Kidney (tissue), 14 donors: ENCODE data around the gene ZDHHC21. TPM values are rescaled to one million over a fixed set of nuclear protein-coding genes. Genes with fewer than 3 reads are reported as not detected.

Experiments
- DNase-seq, 5 donors: peaks; one replicate each; pipeline ENCODE4 v3.0.0-alpha.2; 2013 to 2020
- FAIRE-seq: peaks from 2 replicates; lab custom pipeline; 2012; peaks lifted over from hg19 to GRCh38; lab: Jason Lieb, UNC
- H3K27ac ChIP-seq, 2 donors: one replicate each; pipeline ENCODE4 v1.7.0; 2013; ENCODE audit warnings: low read depth in 2 of 2, low read length in 2 of 2, inconsistent platforms in 1 of 2
- H3K27me3 ChIP-seq: one replicate; pipeline ENCODE4 v1.7.1; 2013; ENCODE audit warnings: low read length, inconsistent platforms; ENCODE audit not compliant: control insufficient read depth, insufficient read depth
- H3K36me3 ChIP-seq, 3 donors: one replicate each; pipeline versions ENCODE4 v1.7.0 to v1.7.1; 2013; ENCODE audit warnings: low read length in 3 of 3, control low read depth in 1 of 3, inconsistent platforms in 1 of 3; ENCODE audit not compliant: insufficient read depth in 3 of 3, control insufficient read depth in 2 of 3
- H3K4me1 ChIP-seq, 3 donors: one replicate each; pipeline versions ENCODE4 v1.7.0 to v1.7.1; 2013; ENCODE audit warnings: low read length in 3 of 3, inconsistent platforms in 1 of 3, low read depth in 1 of 3; ENCODE audit not compliant: control insufficient read depth in 2 of 3, insufficient read depth in 2 of 3
- H3K4me3 ChIP-seq, 3 donors: one replicate each; pipeline versions ENCODE4 v1.7.0 to v1.8.1; 2013; ENCODE audit warnings: low read length in 3 of 3, control low read depth in 1 of 3, inconsistent platforms in 1 of 3
- H3K9ac ChIP-seq, 3 donors: one replicate each; pipeline versions ENCODE4 v1.7.0 to v1.7.1; 2013; ENCODE audit warnings: low read length in 3 of 3, control low read depth in 1 of 3, inconsistent platforms in 1 of 3
- H3K9me3 ChIP-seq, 3 donors: one replicate each; pipeline versions ENCODE4 v1.7.0 to v1.7.1; 2013; ENCODE audit warnings: low read length in 3 of 3, control low read depth in 1 of 3, inconsistent platforms in 1 of 3; ENCODE audit not compliant: control insufficient read depth in 2 of 3, insufficient read depth in 1 of 3
- CTCF ChIP-seq: IDR thresholded peaks from 3 replicates; pipeline ENCODE4 v1.5.1; 2012; ENCODE audit warnings: mild to moderate bottlenecking, moderate library complexity, borderline replicate concordance; ENCODE audit not compliant: insufficient read depth; ENCODE audit errors: extremely low read depth
- intact Hi-C: fragments of 100-400 bp; cut with DNase I; formaldehyde crosslinking; loops from one replicate; pipeline ENCODE4 v1.11.1; 2022
- polyA plus RNA-seq: library from polyadenylated mRNA; stranded (reverse); fragments of 350-450 nt; fragmentation: Illumina TruSeq; extraction: RNeasy Lipid Tissue Mini Kit (QIAGEN cat#74804); gene quantifications from one replicate; pipeline ENCODE4 v1.2.3, GENCODE V29; 2014; ENCODE audit warnings: low read depth, low replicate concordance; ENCODE audit not compliant: insufficient read depth
- total RNA-seq: library from RNA; stranded (reverse); fragmentation: NEBNext Ultra II Directional; extraction: Animal tissue kit (Norgen Biotek cat#: 25700); gene quantifications from one replicate; pipeline ENCODE4 v1.2.1, GENCODE V29; 2021
- donor health status: control.
- donor health status: control.
- donor health status: control.
- donor health status: control.
- donor health status: control.
- donor health status: DM: yes; HTN: yes; CAD: no.
- donor health status: Normal renal cell carcinoma (clear cell type).

ZDHHC21 gene
- total and polyA plus RNA-seq, 2 donors from 2014 or later, result 4.0 to 15.2 TPM

GRCh38 chr9:14650596-14650995 lies 42.6 kb downstream of the ZDHHC21 start:
- no peak for DNase-seq

GRCh38 chr9:14645648-14646047 lies 47.6 kb downstream of the ZDHHC21 start:
- TF ChIP-seq CTCF, result no peak
- FAIRE-seq (no peak), DNase-seq (no peak)
- no peak overlapping the region for H3K4me3 ChIP-seq
- H3K36me3 ChIP-seq, result no peaks in the 10 kb centered on the region
- intact Hi-C loops, result no loop called here
- H3K27ac ChIP-seq, result no peak overlapping the region
- H3K9ac ChIP-seq, result no peak overlapping the region
- no peaks in the 10 kb centered on the region for H3K27me3 ChIP-seq
- no peaks in the 10 kb centered on the region for H3K9me3 ChIP-seq
- no peaks in the 10 kb centered on the region for H3K4me1 ChIP-seq

More at GRCh38 chr9:14650596-14650995, 42.6 kb downstream of the ZDHHC21 start:
- Histone ChIP-seq H3K4me1 (no peaks in the 10 kb centered on the region), H3K9ac (no peak overlapping the region), H3K4me3 (no peak overlapping the region), H3K9me3 (peaks cover 0 to 14% (median 5%) of the 10 kb centered on the region in 3 donors), H3K27me3 (no peaks in the 10 kb centered on the region), H3K27ac (no peak overlapping the region), H3K36me3 (peaks cover 0 to 5% (median 0%) of the 10 kb centered on the region in 3 donors)
- no peak for FAIRE-seq
- intact Hi-C loops, result no loop called here
- TF ChIP-seq CTCF, result no peak

- Histone ChIP-seq H3K4me1 (no peaks in the 10 kb centered on the region), H3K9me3 (no peaks in the 10 kb centered on the region), H3K27me3 (no peaks in the 10 kb centered on the region), H3K9ac (no peak overlapping the region), H3K4me3 (no peak overlapping the region), H3K27ac (no peak overlapping the region), H3K36me3 (no peaks in the 10 kb centered on the region)
- intact Hi-C loops, result no loop called here
- DNase-seq (no peak), FAIRE-seq (no peak)
- no peak for TF ChIP-seq CTCF
Observed at GRCh38 chr9:14640967-14641366, 52.3 kb downstream of the ZDHHC21 start.

GRCh38 chr9:14640294-14640693 lies 52.9 kb downstream of the ZDHHC21 start:
- H3K9ac ChIP-seq, result no peak overlapping the region
- H3K36me3 ChIP-seq, result no peaks in the 10 kb centered on the region
- intact Hi-C loops, result no loop called here
- no peaks in the 10 kb centered on the region for H3K27me3 ChIP-seq
- FAIRE-seq (no peak), DNase-seq (no peak)
- no peaks in the 10 kb centered on the region for H3K4me1 ChIP-seq
- no peak overlapping the region for H3K4me3 ChIP-seq
- H3K27ac ChIP-seq, result no peak overlapping the region
- TF ChIP-seq CTCF, result no peak
- H3K9me3 ChIP-seq, result no peaks in the 10 kb centered on the region
